GM12878 (cell line): Measurements from ENCODE around the gene SHROOM4.

Experiments used
- GATAD2B ChIP-seq: fragments of 450-650 bp; conservative IDR thresholded peaks from 2 replicates; pipeline ENCODE4 v1.6.1; 2017; ENCODE audit warnings: low read depth, mild to moderate bottlenecking, moderate library complexity
- POLR2A ChIP-seq: IDR thresholded peaks from 2 replicates; pipeline ENCODE4 v1.6.1; 2011; ENCODE audit warnings: low read depth, mild to moderate bottlenecking, low read length
- RFX5 ChIP-seq: IDR thresholded peaks from 2 replicates; pipeline ENCODE4 v1.6.1; 2011; ENCODE audit warnings: low read depth, low read length, improper control_type of control experiment
- TF ChIP-seq, protein P1 (sequence below): IDR thresholded peaks from 2 replicates; pipeline ENCODE4 v1.6.1; 2012; ENCODE audit warnings: low read depth, low read length, improper control_type of control experiment

DNA sequence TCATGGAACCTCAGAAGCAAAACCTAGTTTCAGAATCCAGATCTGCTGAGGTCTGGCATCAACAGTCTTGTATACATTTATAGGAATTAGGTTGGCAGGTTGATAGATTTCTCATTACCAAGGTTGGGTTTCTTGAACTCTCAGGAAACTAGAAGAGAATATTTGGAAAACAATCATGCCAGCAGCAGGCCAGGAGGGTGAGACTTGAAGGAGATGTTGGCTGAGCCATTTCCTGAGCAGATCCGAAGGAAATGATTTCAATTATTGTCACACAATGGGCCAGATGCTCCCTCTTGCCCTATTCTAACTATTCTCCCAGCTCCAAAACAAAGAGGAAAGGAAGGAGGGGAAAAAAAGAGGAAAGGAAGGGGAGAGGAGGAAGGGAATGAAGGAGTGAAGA, 45.2 kb downstream of the SHROOM4 start:
- TF ChIP-seq POLR2A (no peak), GATAD2B (no peak), RFX5 (no peak)
- TF ChIP-seq, protein P1, sequence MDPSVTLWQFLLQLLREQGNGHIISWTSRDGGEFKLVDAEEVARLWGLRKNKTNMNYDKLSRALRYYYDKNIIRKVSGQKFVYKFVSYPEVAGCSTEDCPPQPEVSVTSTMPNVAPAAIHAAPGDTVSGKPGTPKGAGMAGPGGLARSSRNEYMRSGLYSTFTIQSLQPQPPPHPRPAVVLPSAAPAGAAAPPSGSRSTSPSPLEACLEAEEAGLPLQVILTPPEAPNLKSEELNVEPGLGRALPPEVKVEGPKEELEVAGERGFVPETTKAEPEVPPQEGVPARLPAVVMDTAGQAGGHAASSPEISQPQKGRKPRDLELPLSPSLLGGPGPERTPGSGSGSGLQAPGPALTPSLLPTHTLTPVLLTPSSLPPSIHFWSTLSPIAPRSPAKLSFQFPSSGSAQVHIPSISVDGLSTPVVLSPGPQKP: no peak
